Esophagus muscularis mucosa (tissue), 4 donors: ENCODE results near the gene SSPN.

Experiments
- CTCF ChIP-seq, 3 experiments: fragments of 200-600 bp in 2 of 3; fragments of 450-650 bp in 1 of 3; sonication (generic) in 2 of 3; IDR thresholded peaks; one replicate each; pipeline ENCODE4 v1.5.1; 2017 to 2019; ENCODE audit warnings: antibody characterized with exemption in 3 of 3, mild to moderate bottlenecking in 2 of 3, moderate library complexity in 1 of 3
- EP300 ChIP-seq: sonication (generic); formaldehyde crosslinking; IDR thresholded peaks from one replicate; pipeline ENCODE4 v1.6.1; 2017; ENCODE audit warnings: antibody characterized with exemption
- POLR2A ChIP-seq: fragments of 450-650 bp; IDR thresholded peaks from one replicate; pipeline ENCODE4 v1.6.1; 2017; ENCODE audit warnings: antibody characterized with exemption, moderate library complexity, mild to moderate bottlenecking, low read depth

GRCh38 chr12:26211331-26211730, 16.0 kb downstream of the SSPN start:
- TF ChIP-seq CTCF (IDR thresholded peaks at IDR 0.05) (no peak), EP300 (no peak), POLR2A (no peak)
